Body of pancreas (tissue), 4 donors: ENCODE results near the gene PDZD8.

Experiments
- CTCF ChIP-seq, 7 experiments: fragments of 450-650 bp in 4 of 7; fragments of 200-600 bp in 3 of 7; sonication (generic) in 3 of 7; IDR thresholded peaks; one replicate each; pipeline ENCODE4 v1.5.1; 2016 to 2019; ENCODE audit warnings: antibody characterized with exemption in 7 of 7
- POLR2A ChIP-seq, 3 donors: fragments of 450-650 bp; IDR thresholded peaks; one replicate each; pipeline ENCODE4 v1.6.1; 2016; ENCODE audit warnings: antibody characterized with exemption in 3 of 3, mild to moderate bottlenecking in 2 of 3

DNA sequence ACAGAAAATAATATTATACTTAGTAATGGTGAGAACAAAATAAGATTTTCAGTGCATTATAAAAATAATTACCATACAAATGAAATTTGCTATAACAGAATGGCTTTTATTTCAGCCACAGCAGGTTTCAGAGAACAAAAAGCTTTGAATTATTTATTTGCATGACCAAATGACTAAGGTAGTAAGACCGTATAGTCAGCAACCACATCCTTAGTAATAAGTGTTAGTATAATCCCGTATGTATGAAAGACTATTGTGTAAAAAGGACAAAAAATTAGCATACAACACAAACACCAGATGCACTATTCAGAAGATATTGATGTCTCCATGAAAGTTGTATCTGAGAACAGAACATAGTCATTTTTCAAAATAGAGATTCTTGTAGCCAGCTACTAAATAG is 12.2 kb downstream of the PDZD8 start:
- no peak for TF ChIP-seq CTCF (IDR thresholded peaks at IDR 0.05)
- TF ChIP-seq POLR2A (IDR thresholded peaks at IDR 0.05): no peak
